Upper lobe of left lung (tissue), 4 donors: Measurements from ENCODE around the gene SMIM23.

ENCODE experiments used
- CTCF ChIP-seq, 6 experiments: fragments of 450-650 bp in 4 of 6; fragments of 200-600 bp in 2 of 6; sonication (generic) in 2 of 6; IDR thresholded peaks; one replicate each; pipeline ENCODE4 v1.5.1; 2016 to 2019; ENCODE audit warnings: antibody characterized with exemption in 6 of 6
- EP300 ChIP-seq, 4 donors: sonication (generic); formaldehyde crosslinking; IDR thresholded peaks; one replicate each; pipeline ENCODE4 v1.5.1; 2017; ENCODE audit warnings: antibody characterized with exemption in 4 of 4, control low read depth in 2 of 4
- POLR2A ChIP-seq, 4 donors: fragments of 450-650 bp; IDR thresholded peaks; one replicate each; pipeline ENCODE4 v1.5.1; 2016 to 2017; ENCODE audit warnings: antibody characterized with exemption in 4 of 4, mild to moderate bottlenecking in 2 of 4
- POLR2AphosphoS5 ChIP-seq, 2 donors: sonication (generic); formaldehyde crosslinking; IDR thresholded peaks; one replicate each; pipeline ENCODE4 v1.5.1; 2017; ENCODE audit warnings: antibody characterized with exemption in 2 of 2

- TF ChIP-seq CTCF (IDR thresholded peaks at IDR 0.05) (no peak), POLR2A (IDR thresholded peaks at IDR 0.05) (no peak), EP300 (IDR thresholded peaks at IDR 0.05) (no peak), POLR2AphosphoS5 (IDR thresholded peaks at IDR 0.05) (no peak)
Observed at GRCh38 chr5:171762021-171762608, 23.5 kb upstream of the SMIM23 start.
